Measurements from ENCODE around the gene C2orf74.

Gene C2orf74

DNA sequence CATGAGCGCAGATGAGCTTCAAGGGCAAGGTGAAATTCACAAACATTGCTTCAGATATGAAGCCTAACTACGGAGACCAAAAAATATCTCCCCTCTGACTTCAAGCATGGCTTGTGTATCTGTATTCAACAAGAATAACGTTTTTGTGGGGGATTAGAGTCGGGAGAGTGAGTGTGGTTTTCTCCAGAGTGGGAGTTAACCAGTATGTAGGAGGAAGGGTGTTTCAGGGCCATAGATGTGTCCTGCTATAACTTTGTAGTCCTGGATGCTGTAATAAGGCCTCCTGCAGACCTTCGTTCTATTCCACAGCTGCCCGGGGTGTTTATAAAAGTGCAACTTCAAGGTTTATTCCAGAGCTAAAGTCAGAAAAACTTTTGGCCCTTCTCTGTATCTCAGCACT, 12.9 kb upstream of the C2orf74 start:
- no peaks in the 10 kb centered on the region for H3K36me3 ChIP-seq (ENCODE audit: insufficient read depth, low read length)
- H3K9me3 ChIP-seq (ENCODE audit: insufficient read depth, low read depth, low read length) = no peaks in the 10 kb centered on the region
- H3K9ac ChIP-seq (ENCODE audit: low read depth, low read length, poor library complexity, severe bottlenecking) = no peak overlapping the region
- H3K27me3 ChIP-seq (ENCODE audit: insufficient read depth, low read length, poor library complexity, severe bottlenecking) = no peaks in the 10 kb centered on the region
- no peak overlapping the region for H3K4me2 ChIP-seq (ENCODE audit: low read depth, low read length, poor library complexity, severe bottlenecking)
- no peaks in the 10 kb centered on the region for H4K20me1 ChIP-seq (ENCODE audit: insufficient read depth, low read length, poor library complexity, severe bottlenecking)
- H3K4me1 ChIP-seq (ENCODE audit: insufficient read depth, low read length, poor library complexity, severe bottlenecking) = no peaks in the 10 kb centered on the region
- no peaks in the 10 kb centered on the region for H3K79me2 ChIP-seq (ENCODE audit: insufficient read depth, low read length)
- no peak for TF ChIP-seq EZH2phosphoT487 (IDR thresholded peaks at IDR 0.05; ENCODE audit: borderline replicate concordance)
- TF ChIP-seq, protein P1, sequence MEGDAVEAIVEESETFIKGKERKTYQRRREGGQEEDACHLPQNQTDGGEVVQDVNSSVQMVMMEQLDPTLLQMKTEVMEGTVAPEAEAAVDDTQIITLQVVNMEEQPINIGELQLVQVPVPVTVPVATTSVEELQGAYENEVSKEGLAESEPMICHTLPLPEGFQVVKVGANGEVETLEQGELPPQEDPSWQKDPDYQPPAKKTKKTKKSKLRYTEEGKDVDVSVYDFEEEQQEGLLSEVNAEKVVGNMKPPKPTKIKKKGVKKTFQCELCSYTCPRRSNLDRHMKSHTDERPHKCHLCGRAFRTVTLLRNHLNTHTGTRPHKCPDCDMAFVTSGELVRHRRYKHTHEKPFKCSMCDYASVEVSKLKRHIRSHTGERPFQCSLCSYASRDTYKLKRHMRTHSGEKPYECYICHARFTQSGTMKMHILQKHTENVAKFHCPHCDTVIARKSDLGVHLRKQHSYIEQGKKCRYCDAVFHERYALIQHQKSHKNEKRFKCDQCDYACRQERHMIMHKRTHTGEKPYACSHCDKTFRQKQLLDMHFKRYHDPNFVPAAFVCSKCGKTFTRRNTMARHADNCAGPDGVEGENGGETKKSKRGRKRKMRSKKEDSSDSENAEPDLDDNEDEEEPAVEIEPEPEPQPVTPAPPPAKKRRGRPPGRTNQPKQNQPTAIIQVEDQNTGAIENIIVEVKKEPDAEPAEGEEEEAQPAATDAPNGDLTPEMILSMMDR (conservative IDR thresholded peaks at IDR 0.05; ENCODE audit: low read length) = no peak
- H3K4me3 ChIP-seq (ENCODE audit: low read length, poor library complexity, severe bottlenecking) = no peak overlapping the region
- H3K9me2 ChIP-seq (replicated peaks; ENCODE audit: low read depth, low read length) = no peaks in the 10 kb centered on the region
- no peaks in the 10 kb centered on the region for H3F3A ChIP-seq (ENCODE audit: low read depth)
- H2AFZ ChIP-seq (ENCODE audit: low read length) = no peak overlapping the region

DNA sequence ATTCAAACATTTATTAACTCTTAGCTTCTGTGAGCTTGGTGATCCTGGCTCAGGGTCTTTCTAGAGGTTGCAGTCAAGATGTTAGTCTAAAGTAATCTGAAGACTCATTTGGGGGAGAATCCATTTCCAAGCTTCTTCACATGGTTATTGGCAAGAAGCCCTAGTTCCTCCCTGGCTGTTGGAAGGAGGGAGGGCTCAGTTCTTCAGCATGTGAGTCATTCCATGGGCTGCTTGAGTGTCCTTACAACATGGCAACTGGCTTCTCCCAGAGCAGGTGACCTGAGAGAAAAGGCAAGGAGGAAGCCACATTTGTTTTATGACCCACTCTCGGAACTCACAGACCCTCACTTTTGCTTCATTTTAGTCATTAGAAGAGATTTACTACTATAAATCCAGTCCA, 10.6 kb upstream of the C2orf74 start:
- H3K4me3 ChIP-seq (ENCODE audit: low read length, poor library complexity, severe bottlenecking) = no peak overlapping the region
- no peak overlapping the region for H2AFZ ChIP-seq (ENCODE audit: low read length)
- no peaks in the 10 kb centered on the region for H3K79me2 ChIP-seq (ENCODE audit: insufficient read depth, low read length)
- no peak overlapping the region for H3K9ac ChIP-seq (ENCODE audit: low read depth, low read length, poor library complexity, severe bottlenecking)
- no peaks in the 10 kb centered on the region for H3K36me3 ChIP-seq (ENCODE audit: insufficient read depth, low read length)
- TF ChIP-seq, protein P1 (conservative IDR thresholded peaks at IDR 0.05; ENCODE audit: low read length) = no peak
- TF ChIP-seq EZH2phosphoT487 (IDR thresholded peaks at IDR 0.05; ENCODE audit: borderline replicate concordance) = no peak
- no peaks in the 10 kb centered on the region for H3K9me2 ChIP-seq (replicated peaks; ENCODE audit: low read depth, low read length)
- no peak overlapping the region for H3K4me2 ChIP-seq (ENCODE audit: low read depth, low read length, poor library complexity, severe bottlenecking)
- H4K20me1 ChIP-seq (ENCODE audit: insufficient read depth, low read length, poor library complexity, severe bottlenecking) = no peaks in the 10 kb centered on the region
- no peaks in the 10 kb centered on the region for H3K4me1 ChIP-seq (ENCODE audit: insufficient read depth, low read length, poor library complexity, severe bottlenecking)
- H3K9me3 ChIP-seq (ENCODE audit: insufficient read depth, low read depth, low read length) = no peaks in the 10 kb centered on the region
- no peaks in the 10 kb centered on the region for H3F3A ChIP-seq (ENCODE audit: low read depth)
- no peaks in the 10 kb centered on the region for H3K27me3 ChIP-seq (ENCODE audit: insufficient read depth, low read length, poor library complexity, severe bottlenecking)

DNA sequence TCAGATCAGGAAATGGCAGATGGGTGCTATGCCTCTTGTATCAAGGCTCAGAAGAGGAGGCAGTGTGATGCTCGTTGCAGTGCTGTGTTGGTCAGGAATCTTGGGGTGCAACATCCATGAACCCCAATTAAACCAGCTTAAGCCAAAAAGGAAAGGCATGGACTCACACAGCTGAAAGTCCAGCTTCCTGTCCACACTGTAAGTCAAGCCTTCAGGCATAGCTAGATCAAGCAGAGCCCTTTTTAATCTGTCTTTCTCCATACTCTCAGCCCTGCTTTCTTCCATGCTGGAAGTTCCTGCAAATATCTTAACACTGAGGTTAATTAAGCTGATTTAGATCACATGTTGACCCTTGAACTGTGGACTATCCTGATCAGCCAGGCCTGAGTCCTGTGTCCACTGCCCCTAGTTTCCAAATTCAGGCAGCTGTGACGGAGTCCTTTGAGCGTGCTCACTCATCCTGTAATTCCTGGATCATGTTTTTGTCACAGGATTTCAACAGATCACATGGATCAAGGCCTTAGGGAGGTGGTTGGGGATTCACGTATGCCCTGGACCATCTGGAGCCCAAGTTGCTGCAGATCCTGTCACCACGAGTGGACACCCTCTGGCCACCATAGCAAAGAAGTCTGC, 4.5 kb upstream of the C2orf74 start:
- Histone ChIP-seq H3K9me2 (replicated peaks; ENCODE audit: low read depth, low read length) (no peaks in the 10 kb centered on the region), H3F3A (ENCODE audit: low read depth) (no peaks in the 10 kb centered on the region), H3K9me3 (ENCODE audit: insufficient read depth, low read depth, low read length) (no peaks in the 10 kb centered on the region), H3K4me2 (ENCODE audit: low read depth, low read length, poor library complexity, severe bottlenecking) (no peak overlapping the region), H3K4me3 (ENCODE audit: low read length, poor library complexity, severe bottlenecking) (no peak overlapping the region), H3K4me1 (ENCODE audit: insufficient read depth, low read length, poor library complexity, severe bottlenecking) (no peaks in the 10 kb centered on the region), H2AFZ (ENCODE audit: low read length) (no peak overlapping the region), H3K36me3 (ENCODE audit: insufficient read depth, low read length) (no peaks in the 10 kb centered on the region), H4K20me1 (ENCODE audit: insufficient read depth, low read length, poor library complexity, severe bottlenecking) (no peaks in the 10 kb centered on the region), H3K79me2 (ENCODE audit: insufficient read depth, low read length) (no peaks in the 10 kb centered on the region), H3K9ac (ENCODE audit: low read depth, low read length, poor library complexity, severe bottlenecking) (no peak overlapping the region), H3K27me3 (ENCODE audit: insufficient read depth, low read length, poor library complexity, severe bottlenecking) (no peaks in the 10 kb centered on the region)
- TF ChIP-seq, protein P1 (conservative IDR thresholded peaks at IDR 0.05; ENCODE audit: low read length) = no peak
- no peak for TF ChIP-seq EZH2phosphoT487 (IDR thresholded peaks at IDR 0.05; ENCODE audit: borderline replicate concordance)
